ENCODE data around the gene INSC. TPM values are rescaled to one million over a fixed set of nuclear protein-coding genes. Genes with fewer than 3 reads are reported as not detected.

INSC gene
- total and polyA plus RNA-seq, 7 donors, result 1.4 to 5.4 (median 2.9) TPM

DNA sequence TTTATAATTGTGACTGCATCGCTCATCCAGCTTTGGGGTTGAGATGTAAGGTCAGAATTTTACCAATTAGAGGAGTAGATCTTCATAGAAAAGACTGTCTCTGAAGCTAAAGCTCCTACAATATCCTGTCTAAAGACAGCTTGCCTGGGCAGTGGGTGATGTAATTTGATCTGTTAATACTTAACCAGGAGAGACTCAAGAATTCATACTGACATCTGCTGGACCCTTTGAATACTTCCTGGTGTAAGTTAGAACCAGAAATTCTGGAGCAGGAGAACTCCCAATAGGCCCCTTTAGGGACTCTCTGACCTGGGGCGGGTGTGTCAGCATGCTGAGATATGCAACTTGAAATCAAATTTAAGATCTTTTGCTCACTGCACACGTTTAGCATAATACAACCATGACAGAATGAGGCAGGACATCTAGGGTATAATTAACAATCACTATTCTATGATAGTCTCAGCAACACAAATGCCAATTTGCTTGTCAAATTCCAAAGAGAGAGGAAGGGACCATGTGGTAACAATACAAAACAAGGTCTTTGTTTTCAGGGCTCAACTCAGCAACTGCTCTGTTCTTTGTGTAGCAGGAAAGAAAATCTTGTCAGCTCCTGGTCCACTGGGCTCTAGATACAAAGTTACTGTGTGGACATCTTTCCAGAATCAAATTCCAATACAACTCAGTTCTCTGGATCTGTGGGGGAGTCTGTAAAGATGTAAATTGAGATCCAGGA lies 143.9 kb downstream of the INSC start:
- no peaks in the 10 kb centered on the region for H3K4me1 ChIP-seq
- intact Hi-C loops (cut with DNase I), result no loop called here
- TF ChIP-seq POLR2AphosphoS5 (IDR thresholded peaks at IDR 0.05), result no peak
- no peak for TF ChIP-seq POLR2A (IDR thresholded peaks at IDR 0.05)
- TF ChIP-seq EP300 (IDR thresholded peaks at IDR 0.05), result no peak
- TF ChIP-seq, protein P1, sequence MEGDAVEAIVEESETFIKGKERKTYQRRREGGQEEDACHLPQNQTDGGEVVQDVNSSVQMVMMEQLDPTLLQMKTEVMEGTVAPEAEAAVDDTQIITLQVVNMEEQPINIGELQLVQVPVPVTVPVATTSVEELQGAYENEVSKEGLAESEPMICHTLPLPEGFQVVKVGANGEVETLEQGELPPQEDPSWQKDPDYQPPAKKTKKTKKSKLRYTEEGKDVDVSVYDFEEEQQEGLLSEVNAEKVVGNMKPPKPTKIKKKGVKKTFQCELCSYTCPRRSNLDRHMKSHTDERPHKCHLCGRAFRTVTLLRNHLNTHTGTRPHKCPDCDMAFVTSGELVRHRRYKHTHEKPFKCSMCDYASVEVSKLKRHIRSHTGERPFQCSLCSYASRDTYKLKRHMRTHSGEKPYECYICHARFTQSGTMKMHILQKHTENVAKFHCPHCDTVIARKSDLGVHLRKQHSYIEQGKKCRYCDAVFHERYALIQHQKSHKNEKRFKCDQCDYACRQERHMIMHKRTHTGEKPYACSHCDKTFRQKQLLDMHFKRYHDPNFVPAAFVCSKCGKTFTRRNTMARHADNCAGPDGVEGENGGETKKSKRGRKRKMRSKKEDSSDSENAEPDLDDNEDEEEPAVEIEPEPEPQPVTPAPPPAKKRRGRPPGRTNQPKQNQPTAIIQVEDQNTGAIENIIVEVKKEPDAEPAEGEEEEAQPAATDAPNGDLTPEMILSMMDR (IDR thresholded peaks at IDR 0.05), result no peak
- H3K4me3 ChIP-seq, result no peak overlapping the region
- no peak overlapping the region for H3K27ac ChIP-seq
- 16 to 60% methylated on average over 3 of the region's 3 CpGs for WGBS, 2 donors
- H3K36me3 ChIP-seq, result no peaks in the 10 kb centered on the region
- no peaks in the 10 kb centered on the region for H3K9me3 ChIP-seq
- H3K27me3 ChIP-seq, result no peaks in the 10 kb centered on the region
- DNase-seq, result no peak

DNA sequence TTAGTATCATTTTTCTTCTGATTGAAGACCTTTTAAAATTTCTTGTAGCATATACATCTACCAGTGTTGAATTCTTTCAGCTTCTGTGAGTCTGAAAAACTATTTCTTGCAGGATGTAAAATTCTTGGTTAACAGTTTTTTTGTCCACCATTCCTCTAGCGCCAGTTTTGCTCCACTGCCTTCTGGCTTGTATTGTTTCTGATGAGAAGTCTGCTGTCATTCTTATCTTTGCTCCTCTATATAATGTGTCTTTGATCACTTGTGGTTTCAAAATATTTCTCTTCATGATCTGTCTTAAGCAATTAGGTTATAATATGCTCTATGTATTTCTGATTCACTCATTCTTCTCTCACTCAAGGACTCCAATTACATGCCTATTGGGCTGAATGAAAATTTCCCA lies 152.3 kb downstream of the INSC start:
- H3K4me3 ChIP-seq, result no peak overlapping the region
- peaks cover 0 to 3% (median 0%) of the 10 kb centered on the region in 4 donors for H3K9me3 ChIP-seq
- 92 to 97% methylated on average over 1 of the region's 1 CpG for WGBS, 2 donors
- H3K27ac ChIP-seq, result no peak overlapping the region
- H3K4me1 ChIP-seq, result no peaks in the 10 kb centered on the region
- H3K27me3 ChIP-seq, result no peaks in the 10 kb centered on the region
- DNase-seq, result no peak
- no peaks in the 10 kb centered on the region for H3K36me3 ChIP-seq
- TF ChIP-seq EP300 (IDR thresholded peaks at IDR 0.05) (no peak), POLR2AphosphoS5 (IDR thresholded peaks at IDR 0.05) (no peak), POLR2A (IDR thresholded peaks at IDR 0.05) (no peak)
- TF ChIP-seq, protein P1 (IDR thresholded peaks at IDR 0.05), result no peak
- intact Hi-C loops (cut with DNase I), result no loop called here

DNA sequence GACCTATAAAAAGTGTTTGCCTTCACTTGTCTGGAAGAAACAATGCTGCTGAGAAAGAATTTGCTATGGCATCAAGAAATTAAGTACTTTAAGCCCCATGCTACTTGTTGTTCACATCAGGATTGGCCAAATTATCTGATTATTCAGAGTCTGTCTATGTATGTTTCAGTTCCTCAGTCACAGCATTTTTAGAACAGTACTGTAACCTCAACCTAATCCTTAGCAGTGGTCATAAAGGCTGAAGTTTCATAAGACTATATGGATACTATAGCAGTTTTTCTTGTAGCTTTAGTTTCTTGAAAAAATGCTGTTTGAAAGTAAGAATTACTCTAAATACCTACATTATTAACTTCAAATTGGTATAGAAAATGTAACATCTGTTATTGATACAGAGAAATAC lies 153.9 kb downstream of the INSC start:
- TF ChIP-seq, protein P1 (IDR thresholded peaks at IDR 0.05), result no peak
- TF ChIP-seq POLR2A (IDR thresholded peaks at IDR 0.05), result no peak
- TF ChIP-seq POLR2AphosphoS5 (IDR thresholded peaks at IDR 0.05), result no peak
- TF ChIP-seq EP300 (IDR thresholded peaks at IDR 0.05), result no peak

DNA sequence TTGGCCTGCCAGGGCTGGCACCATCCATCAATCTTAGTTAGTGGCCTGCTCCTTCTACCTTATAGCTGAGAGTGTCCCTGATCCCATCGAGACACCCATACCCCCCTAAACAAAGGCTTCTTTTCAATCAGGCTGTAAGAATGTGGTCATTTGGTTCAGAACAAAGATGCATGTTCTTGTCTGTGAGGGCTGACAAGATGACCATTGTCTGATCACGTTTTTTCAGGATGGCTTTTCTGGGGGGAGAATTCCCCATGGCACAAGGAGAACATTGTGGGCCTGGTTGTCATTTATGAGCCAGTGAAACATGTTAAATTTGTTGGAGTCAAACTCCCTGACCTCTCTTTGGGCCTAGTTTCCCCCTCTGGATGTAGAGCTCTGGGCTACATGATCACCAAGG lies 160.4 kb downstream of the INSC start:
- intact Hi-C loops (cut with DNase I), result no loop called here
- WGBS, 2 donors, result 62 to 69% methylated on average over 2 of the region's 2 CpGs

More for the DNA sequence above, 153.9 kb downstream of the INSC start:
- DNase-seq, result no peak
- H3K9me3 ChIP-seq, result peaks cover 0 to 3% (median 0%) of the 10 kb centered on the region in 4 donors
- no peak overlapping the region for H3K27ac ChIP-seq
- no peaks in the 10 kb centered on the region for H3K27me3 ChIP-seq
- no peaks in the 10 kb centered on the region for H3K4me1 ChIP-seq
- no peaks in the 10 kb centered on the region for H3K36me3 ChIP-seq
- intact Hi-C loops (cut with DNase I), result no loop called here
- no peak overlapping the region for H3K4me3 ChIP-seq

More for the DNA sequence above, 160.4 kb downstream of the INSC start:
- no peak for DNase-seq
- TF ChIP-seq, protein P1 (IDR thresholded peaks at IDR 0.05), result no peak
- TF ChIP-seq POLR2A (IDR thresholded peaks at IDR 0.05) (no peak), EP300 (IDR thresholded peaks at IDR 0.05) (no peak), POLR2AphosphoS5 (IDR thresholded peaks at IDR 0.05) (no peak)
- Histone ChIP-seq H3K27ac (no peak overlapping the region), H3K4me3 (no peak overlapping the region), H3K9me3 (no peaks in the 10 kb centered on the region), H3K36me3 (no peaks in the 10 kb centered on the region), H3K27me3 (no peaks in the 10 kb centered on the region), H3K4me1 (no peaks in the 10 kb centered on the region)

Data from sigmoid colon (tissue), 7 donors.